ENCODE data around the gene ZBTB44.

GRCh38 chr11:130218501-130219070, 96.1 kb downstream of the ZBTB44 start:
- TF ChIP-seq POLR2A (IDR thresholded peaks at IDR 0.05), result no peak
- TF ChIP-seq, protein P1, sequence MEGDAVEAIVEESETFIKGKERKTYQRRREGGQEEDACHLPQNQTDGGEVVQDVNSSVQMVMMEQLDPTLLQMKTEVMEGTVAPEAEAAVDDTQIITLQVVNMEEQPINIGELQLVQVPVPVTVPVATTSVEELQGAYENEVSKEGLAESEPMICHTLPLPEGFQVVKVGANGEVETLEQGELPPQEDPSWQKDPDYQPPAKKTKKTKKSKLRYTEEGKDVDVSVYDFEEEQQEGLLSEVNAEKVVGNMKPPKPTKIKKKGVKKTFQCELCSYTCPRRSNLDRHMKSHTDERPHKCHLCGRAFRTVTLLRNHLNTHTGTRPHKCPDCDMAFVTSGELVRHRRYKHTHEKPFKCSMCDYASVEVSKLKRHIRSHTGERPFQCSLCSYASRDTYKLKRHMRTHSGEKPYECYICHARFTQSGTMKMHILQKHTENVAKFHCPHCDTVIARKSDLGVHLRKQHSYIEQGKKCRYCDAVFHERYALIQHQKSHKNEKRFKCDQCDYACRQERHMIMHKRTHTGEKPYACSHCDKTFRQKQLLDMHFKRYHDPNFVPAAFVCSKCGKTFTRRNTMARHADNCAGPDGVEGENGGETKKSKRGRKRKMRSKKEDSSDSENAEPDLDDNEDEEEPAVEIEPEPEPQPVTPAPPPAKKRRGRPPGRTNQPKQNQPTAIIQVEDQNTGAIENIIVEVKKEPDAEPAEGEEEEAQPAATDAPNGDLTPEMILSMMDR (IDR thresholded peaks at IDR 0.05), result no peak

Measured in body of pancreas (tissue), 4 donors.